Measurements from ENCODE around the gene PRKAR1B.
A peak's percentile ranks its signal among the peaks of the same experiment; 100 is the strongest.

PRKAR1B gene

DNA sequence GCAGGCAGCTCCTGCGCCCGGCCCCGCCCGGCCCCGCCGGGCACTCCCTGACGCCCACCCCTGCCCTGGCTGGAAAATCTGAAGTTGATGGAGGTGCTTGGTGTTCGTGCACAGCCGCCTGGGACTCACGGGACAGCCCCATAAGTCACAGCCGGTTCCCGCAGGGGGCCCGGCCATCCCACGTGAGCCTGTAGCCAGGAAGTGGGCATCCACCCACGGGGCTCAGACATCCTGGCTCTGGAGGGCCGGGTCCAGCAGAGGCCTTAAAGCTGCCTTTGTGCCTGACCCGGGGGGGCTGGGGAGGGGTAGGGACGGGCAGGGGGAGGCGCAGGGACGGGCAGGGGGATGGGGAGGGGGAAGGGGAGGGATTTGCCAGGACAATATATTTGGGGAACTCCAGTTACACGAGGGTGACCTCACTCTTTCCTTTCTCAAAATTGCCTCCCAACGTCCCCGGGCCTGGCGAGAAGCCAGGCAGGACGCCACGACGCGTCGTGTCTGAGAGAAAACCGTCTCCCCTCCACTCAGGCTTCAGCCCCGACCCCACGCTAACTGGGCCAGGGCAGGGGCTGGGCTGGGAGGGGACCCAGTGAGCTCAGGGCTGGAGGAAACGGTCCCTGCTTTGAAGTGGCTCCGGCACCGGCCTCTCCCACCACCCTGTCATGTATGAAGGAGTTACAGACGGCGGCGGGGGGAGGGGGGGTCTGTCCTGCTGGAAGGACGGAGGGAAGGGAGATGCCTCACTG, 125.3 kb downstream of the PRKAR1B start:
- no peak for DNase-seq

DNA sequence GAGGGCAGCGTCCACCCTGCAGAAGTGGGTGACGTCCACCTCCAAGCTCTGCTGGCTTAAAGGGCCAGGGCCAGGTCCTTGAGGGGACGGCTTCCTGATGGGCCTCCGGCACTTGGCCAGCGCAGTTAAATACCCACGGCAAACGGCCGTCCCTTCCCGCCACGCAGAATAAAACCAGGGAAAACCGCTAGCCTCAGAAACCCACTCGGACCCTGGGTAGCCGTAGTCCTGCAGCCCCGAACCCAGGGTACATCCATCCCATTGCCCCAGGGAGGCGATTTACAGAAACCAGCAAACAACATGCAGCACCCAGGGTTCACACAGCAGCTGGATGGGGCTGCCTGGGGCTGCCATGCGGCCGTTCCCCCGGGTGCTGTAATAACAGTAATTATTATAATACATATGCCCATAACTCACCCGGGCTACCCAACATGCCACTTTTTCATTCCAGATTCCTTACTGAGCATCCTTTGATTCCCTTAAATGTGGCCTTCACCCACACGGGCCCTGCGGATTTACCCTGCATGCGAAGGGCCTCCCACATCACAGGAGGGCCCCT, 126.0 kb downstream of the PRKAR1B start:
- DNase-seq = no peak

DNA sequence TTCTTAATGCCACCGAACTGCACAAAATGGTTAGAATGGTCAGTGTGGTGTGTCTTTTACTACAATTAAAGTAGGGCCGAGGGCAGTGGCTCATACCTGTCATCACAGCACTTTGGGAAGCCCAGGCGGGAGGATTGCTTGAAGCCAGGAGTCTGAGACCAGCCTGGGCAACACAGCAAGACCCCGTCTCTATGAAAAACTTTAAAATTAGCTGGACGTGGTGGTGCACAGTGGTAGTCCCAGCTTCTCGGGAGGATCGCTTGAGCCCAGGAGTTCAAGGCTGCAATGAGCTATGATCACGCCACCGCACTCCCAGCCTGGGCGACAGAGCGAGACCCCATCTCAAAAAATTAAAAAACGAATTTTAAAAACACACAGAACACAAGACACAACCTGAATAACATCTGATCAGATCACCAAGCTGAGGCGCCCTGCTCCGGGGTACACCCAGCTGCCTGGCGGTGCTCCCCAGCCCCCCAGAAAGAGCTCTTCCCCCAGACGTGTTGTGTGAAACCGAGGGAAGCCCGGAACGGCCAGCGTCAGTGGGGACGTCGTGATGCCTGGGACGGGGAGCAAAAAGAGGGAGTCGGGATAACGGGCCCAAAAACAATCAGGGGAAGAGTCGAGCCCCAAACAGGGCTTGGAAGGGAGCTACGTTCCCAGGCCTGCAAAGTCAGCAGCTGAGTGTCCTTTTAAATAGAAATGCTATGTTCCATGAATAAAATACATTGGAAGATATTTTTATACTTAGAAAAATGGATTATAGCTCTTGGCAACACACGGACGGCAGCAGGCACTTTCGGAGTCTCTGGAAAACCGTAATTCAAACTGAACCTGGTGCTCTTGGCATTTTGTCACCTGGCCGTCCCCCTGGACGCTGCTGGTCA, 126.7 kb downstream of the PRKAR1B start:
- no peak for DNase-seq

DNA sequence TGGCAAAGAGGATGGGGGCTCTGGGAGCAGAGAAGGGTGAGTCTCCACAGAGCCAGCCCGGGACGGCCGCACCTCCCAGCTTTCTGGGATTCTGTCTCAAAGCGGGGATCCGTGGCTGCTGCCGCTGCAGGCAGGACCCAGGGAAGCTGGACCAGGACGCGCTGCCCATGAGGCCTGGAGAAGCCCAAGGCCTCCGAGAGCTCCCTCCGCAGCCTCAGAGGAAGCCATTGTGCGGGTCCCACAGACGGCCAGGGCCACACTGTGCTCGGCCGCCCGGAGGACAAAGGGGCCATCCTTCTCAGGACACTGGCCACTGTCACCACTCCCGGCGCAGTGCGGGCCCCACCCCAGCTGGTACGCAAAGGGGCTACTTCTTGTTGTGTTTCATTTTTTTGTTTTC, 128.2 kb downstream of the PRKAR1B start:
- no peak for DNase-seq

DNA sequence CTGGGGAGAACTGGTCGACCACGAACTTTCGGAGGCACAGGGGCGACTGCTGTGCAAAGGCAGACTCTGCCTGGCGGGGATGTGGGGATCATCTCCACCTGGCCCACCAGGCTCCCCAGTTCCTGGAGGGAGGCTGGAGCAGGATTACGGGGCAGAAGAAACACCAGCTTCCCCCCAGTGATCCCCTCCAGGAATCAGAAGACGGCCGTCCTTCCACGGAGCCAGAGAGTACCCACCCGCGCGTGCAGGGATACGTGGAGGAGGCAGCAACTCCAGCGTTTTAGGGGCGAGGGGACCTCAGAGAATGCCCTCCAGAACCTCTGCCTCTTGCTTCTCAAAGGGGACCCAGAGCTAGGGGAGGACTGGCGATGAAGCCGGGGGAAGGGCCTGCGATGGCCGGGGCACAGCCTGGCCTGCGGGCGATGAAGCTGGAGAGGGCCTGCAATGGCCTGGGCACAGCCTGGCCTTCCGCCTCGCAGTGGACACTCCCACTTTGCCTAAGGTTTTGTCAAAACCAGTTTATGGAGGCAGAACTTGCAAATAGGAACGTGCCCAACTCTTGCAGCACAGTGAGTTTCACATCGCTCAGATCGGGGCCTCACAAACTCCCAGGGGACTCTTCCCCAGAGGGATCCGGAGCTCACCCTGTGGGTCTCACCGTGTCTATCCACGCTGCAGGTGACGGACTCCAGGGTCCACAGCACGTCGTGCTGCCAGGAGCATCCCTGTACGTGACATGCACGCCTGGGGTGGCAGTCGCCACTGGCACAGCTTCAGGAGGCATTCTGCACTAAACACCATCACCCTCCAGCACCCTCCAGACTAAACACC, 129.5 kb downstream of the PRKAR1B start:
- no peak for DNase-seq

DNA sequence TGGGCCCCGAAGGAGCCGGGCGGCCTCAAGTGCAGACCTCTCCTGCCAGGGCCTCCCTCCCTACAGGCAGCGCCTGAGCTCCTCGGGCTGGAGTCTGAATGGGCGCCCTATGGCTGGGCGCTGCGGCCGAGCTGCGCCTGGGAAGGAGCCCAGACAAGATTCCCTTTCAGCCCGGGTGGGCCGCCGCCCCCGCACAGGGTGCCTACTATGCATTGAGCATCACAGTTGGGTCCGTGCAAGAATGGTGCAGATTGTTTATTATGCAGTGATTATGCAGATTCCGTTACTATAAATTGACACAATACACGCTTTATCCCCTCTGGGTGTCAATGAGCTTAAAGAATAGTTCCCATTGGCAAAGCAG, 130.3 kb downstream of the PRKAR1B start:
- no peak for DNase-seq

DNA sequence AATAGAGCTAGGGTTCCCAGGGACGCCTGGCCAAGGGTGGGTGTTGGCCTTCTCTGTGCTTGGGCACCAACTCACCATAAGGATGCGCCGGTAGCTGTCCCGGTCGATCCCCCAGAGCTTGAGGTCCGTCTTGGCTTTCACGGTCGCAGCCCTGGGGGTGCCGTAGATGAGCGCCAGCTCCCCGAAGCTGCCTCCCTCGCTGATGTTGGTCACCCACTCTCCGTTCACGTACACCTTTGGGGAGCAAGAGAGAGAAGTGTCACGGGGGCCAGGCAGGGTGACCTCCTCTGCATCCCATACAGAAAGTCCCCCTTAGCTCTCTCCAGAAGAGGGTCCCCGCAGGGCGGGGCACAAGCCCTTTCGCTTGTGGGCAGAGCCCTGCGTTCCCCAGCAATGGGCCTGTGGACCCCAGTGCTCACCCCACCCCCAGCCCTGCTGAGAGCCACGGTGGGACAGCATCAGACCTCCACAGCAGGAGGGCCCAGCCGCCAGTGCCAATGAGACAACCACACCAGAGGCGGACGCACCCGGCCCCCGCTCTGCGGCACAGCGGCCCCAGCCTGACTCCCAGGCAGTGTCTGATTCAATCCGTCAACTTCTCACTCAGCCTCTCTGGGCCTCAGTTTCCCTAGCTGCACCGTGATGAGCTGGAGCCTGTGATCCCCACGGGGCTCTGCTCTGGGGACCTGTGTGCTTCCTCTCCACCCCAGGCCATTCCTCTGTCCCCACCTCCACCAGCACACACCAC, 130.8 kb downstream of the PRKAR1B start:
- DNase-seq = no peak

DNA sequence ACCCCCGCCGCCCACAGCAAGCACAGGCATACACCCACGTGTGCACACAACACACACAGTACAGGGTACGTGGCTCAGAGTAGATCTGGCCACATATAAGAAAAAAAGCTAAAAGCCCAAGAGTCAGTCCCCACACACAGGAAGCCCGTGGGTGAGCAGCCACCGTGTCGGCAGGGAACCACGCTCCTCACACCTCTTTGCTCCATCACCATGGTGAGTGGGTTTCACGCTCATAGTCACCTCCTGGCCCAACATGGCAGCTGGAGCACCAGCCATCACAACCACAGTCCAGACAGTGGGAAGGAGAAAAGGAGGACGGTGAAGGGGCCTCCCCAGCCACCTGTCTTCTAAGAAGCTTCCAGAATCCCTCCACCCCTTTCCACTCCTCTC, 131.5 kb downstream of the PRKAR1B start:
- no peak for DNase-seq

DNA sequence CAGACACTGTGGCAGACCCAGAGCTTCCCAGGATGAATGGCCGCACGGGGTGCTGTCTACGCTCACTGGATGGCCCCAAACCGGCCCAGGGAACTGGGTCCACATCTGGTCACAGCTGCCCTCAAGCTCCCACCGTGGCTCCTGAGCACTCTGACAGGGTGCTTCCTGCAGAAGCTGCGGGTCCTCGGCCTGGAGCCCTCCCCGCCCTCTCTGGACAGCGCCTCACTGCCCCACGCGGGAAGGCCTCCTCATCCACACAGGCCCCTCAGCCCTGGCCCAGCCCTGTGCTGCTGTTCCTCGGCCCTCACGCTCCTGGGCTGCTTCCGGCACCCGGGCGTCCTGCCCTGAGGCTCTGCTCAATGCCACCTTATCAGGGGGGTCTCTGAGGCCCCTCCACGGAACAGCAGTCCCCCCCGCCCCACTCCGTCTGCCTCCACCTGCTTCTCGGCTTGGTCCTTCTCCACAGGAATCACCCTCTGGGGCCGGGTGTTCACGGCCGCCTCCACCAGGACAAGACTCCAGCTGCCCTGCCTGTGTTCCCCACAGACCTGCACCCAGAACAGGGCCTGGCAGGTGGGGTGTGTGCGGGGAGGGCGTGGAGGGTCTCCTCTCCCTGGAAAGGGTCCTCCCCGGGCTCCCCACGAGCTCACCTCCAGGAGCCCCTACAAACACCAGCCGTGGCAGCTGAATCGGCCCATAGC, 132.0 kb downstream of the PRKAR1B start:
- DNase-seq = no peak

DNA sequence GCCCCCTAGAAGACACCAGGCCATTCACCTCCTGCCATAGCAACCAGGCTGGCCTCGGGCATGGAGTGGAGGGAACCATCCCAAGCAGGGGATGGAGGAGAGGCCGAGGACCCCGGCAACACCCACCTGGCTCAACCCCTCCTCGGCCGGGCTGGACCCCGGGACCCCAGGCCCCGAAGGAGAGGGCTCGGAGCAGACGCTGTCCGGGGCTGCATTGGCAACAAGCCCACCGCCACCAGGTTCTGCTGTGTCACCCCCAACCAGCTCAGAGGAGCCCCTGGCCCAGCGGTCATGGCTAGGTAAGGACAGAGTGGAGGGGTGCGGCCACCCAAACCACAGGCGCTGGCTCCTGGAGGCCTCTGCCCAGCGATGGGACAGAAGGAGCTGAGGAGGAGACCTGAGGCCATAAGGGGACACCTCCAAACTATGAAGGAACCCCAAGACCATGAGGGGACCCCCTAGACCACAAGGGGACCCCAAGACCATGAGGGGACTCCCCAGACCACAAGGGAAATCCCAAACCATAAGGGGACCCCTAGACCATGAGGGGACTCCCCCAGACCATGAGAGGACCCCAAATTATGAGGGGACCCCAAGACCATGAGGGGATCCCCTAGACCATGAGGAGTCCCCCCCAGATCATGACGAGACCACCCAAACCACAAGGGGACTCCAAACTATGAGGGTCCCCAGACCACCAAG, 132.7 kb downstream of the PRKAR1B start:
- DNase-seq = no peak

DNA sequence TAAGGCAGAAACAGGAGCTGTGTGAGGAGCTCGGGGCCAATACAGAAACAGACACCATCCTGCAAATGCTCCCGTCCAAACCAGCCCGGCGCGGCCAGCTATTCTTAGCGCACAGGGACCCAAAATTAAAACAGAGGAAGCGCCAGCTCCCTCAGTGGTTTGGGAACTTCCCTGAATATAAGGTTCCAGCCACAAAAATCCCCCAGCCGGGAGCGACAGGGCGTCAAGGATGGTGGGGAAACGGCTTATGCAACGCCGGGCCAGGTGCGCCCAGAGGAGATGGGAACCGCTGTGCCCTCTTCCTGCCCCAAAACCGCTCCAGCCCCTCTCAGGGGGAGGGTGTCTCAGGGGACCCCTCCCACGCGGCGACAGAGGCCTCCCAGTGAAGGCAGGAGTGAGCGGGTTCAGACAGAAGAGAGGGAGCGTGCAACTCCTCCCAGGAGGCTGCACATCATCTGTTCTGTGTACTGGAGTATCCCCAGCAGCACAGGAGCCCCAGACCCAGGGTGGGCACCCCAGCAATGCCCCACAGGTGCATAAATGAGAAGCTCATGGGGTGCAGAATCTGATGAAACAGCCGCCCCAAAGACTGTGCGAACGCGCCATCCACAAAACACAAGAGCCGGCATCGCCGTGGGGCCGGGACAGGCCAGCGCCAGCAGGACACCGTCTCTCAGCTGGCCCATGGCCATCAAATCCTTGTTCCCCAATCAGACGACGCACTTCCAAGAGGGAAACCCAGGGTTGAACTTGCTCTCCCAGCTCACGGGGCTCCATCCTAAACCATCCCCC, 133.6 kb downstream of the PRKAR1B start:
- no peak for DNase-seq

DNA sequence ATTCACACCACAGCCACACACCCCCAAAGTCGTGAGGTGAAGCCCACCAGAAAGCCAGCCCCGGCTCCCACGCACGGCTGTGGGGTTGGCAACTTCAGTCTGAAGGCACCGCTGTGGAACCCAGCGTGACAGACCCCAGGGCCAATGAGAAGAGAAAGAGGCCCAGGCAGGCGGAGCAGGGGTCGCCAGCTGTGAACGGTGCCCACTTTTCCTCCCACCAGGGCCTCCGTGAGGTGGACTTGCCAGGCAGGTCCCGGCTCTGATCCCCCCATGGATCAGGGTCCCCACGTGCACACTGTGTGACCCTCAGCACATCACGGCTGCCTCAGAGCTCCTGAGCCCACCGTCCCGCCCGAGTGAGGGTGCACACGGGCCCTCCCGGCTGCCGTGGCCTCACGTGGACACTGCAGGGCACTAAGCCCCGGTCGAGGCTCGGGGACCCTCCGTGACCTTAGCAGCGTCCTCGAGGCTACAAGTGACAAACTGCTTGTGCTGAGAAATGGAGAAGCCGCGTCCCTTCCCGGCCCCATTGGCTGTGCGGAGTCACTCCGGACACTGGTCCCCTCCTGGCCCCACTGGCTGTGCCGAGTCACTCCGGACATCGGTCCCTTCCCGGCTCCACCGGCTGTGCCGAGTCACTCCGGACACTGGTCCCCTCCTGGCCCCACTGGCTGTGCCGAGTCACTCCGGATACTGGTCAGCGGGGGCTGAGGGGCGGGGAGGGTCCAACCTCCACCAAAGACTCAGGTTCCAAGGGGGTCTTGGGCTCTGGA, 135.0 kb downstream of the PRKAR1B start:
- no peak for DNase-seq

DNA sequence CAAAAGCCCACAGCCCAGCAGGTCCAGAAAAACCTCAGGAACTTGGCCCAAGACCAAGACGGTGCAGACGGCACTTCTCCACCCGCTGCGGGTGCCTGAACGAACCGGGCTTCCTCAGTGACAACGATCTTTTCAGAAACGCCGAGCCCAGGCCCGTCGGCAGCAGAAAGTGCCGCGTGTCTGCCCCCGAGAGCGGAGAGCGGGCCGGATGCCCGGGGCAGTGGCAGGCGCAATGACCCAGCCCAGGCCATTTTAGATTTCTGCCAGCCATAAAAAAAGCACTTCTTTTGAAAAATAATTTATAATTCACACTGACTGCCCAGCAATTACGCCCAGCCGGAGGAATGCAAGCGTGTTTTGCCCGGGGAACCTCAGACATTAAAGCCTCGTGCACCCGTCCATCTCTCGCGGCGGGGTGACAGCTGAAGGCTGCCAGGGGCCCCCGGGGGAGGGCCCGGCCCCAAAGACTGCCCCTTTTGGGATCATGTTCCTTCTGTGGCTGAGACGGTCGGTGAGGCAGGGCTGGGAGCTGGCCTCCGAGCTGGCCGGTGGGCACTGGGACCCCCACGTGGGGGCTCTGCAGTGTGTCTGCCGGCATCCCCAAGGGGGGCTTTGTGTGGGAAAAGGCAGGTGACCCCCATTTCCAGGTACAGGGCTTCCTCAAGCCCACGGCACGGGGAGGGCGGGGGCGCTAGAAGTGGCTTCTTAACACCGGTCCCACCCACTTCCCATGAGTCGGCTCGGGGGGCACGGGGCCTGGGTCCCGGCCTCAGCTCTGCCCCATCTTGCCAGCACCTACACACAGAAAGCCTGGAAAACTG, 136.1 kb downstream of the PRKAR1B start:
- DNase-seq = no peak

DNA sequence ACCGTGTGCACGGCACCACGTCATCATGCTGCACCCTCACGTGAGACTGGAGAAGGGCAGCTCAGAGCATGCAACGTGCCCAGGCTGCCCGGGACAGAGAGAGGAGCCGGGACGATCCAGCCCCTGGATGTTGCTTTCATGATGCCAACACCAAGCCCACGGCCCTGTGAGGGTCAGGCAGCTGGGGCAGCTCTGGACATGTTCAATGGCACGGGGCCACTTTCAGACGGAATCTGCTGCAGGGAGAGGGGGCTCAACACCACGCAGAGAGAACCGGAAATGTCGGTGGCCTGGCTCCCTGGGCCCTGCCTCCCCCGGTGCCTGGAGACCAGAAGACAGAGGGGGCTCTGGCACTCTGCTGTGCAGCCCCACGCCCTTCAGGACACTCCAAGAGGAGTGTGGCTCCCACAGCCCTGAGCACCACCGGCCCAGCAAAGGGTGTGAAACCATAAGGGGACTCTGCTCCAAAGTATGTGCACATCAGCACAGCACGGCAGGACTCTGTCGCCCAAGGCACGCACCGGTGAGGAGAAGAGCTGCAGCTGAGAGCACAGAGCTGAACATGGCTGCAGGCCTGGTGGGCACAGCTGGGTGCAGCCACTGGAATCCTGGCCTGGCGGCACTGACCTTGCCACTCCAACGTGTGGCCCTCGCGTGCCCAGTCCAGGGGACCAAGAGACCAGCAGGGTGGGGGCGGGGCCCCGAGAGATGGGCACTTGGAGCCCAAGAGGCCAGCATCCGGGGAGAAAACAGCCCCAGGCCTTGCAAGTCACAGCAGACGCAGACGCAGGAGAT, 137.1 kb downstream of the PRKAR1B start:
- DNase-seq = no peak

DNA sequence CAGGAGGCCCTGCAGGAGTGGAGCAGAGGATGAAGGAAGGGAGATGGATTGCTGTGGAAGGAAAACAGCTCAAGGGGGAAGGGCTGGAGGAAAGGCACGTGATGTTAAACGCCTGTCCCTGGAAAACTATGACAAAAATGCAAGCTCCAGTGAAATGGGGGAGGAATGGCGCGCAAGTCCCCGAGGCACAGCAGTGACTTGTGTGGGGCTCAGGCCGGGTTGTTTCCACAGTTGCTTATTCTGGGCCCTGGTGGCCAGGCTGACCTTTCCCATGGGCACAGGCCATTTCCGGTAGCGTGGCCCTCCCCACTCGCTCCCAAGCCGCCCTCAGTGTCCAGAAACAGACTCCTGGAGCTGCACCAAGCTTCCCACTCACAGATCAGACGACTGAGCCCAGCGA, 139.3 kb downstream of the PRKAR1B start:
- peak; percentile 71 for DNase-seq

DNA sequence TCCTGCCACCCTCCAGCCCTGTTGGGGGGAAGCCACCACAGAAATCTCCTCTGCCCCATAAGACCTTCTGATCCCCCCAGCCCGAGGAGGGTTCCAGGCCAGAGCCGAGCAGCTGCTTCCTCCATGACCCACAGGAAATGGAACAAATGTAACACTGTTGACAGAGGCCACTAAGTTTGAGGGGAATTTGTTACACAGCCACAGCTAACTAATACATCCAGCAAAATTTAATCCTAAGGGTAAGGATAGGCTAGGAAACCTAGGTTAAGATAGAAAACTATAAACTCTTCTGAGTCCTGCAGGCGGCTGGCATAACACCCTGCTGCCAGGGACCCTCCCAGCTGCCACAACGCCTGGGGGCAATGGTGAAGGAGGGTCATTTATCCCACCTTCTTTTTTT, 140.6 kb downstream of the PRKAR1B start:
- no peak for DNase-seq

DNA sequence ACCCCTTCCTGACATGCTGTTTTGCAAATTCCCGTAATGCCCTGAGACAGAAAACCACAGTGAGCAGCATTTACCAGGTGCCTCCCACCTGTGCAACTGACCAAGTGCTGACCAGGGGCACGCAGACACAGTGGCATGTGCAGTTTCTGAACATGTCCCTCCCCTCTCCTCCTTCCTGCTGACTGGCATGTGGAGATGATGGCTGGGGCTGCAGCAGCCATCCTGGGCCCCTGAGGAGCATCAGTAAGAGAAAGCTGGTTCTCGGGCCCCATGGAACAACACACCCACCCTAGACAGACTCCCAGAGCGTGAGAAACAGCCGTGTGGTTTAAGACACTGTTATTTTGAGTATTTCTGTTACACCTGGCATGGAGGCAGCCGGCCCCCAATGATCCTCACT, 141.2 kb downstream of the PRKAR1B start:
- DNase-seq = no peak
